LNCAP (cell line): ENCODE measurements around the gene GLS.

Experiments used
- CTCF ChIP-seq: fragments of 450-650 bp; IDR thresholded peaks from 2 replicates; pipeline ENCODE4 v1.5.1; 2017; ENCODE audit warnings: mild to moderate bottlenecking

The GLS gene

GRCh38 chr2:190869721-190870120 lies 10.9 kb upstream of the GLS start:
- no peak for TF ChIP-seq CTCF

DNA sequence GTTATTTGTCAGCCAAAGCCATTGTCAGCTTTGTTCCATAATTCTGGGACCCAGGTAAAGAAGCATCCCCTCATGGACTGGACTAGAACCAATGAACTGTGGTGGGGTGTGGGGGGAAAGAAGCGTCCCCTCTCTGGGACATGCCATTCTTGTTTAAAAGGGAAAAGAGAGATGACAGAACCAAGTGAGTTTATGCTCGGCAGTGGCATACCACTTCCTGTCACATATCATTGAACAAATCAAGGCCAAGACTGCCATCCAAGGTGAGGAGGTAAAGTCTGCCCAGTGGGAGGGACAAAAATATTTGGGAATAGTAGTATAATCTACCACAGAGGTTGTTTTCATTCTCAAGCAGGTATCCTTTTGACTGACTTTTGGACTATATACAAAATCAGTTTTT lies 4.7 kb upstream of the GLS start:
- TF ChIP-seq CTCF = no peak

DNA sequence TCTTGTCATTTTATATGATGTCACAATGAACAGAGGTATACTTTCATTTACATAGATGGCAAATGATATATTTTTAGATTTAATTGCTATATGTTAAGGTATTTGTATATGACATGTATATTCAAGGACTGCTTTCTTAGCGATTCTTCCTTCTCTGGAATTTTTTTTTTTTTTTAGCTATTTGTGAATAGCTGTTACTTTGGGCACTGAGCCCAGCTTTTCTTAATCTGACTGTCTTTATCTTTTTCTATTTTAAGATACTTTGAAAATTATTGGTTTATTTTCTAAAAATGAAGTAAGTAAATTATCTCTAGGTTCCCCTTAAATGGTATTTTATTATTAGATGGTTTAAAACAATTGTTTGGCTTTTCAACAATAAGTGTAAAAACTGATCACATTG lies 4.0 kb upstream of the GLS start:
- no peak for TF ChIP-seq CTCF

- TF ChIP-seq CTCF = no peak
Measured at GRCh38 chr2:190877436-190877835, 3.2 kb upstream of the GLS start.

DNA sequence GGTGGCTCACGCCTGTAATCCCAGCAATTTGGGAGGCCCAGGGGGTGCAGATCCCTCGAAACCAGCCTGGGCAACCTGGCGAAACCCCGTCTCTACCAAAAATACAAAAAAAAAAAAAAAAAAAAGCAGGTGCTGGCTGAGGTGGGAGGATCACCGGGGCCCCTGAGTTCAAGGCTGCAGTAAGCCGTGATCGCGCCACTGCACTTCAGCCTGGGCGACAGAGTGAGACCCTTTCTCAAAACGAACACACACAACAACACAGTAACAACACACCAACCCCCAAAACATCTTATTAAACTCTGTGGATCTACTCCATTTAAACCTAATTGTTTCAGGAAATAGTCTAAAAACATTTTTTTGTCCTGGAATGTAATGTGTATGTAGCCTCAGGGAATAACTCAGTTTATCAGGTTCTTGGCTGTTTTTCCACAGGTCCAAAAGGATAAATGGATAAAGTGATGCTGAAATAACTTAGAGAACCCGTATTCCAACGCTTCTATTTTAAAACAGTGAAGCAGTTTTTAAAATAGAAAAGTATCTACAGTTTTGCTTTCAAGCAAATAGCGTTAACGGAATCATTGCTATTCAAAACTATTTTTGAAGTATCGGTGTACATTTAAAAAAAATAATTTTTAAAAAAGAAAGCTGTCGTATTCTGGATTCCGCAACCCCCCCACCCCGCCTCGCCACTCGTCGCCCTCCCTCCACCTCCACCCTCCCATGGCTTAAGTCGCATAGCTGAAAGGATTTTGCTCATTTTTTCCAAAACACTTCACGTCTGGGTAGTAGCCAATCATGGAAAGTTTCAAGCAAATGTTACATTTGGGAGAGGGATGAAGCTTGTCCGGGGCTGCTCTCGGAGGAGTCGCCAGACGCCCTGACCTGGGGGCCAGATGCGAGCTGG lies 895 bp upstream of the GLS start:
- no peak for TF ChIP-seq CTCF

GRCh38 chr2:190881084-190881597 lies 520 bp downstream of the GLS start:
- no peak for TF ChIP-seq CTCF

GRCh38 chr2:190881598-190882410 lies 1.2 kb downstream of the GLS start:
- TF ChIP-seq CTCF = no peak
